Measurements from ENCODE around the gene XYLT2. TPM values are rescaled to one million over a fixed set of nuclear protein-coding genes. Genes with fewer than 3 reads are reported as not detected.
A peak's percentile ranks its signal among the peaks of the same experiment; 100 is the strongest.
"Not testable (repeated sequence)": the region's sequence is repeated elsewhere in the genome, so short reads cannot be mapped to it uniquely, and the experiment has no call there.

The XYLT2 gene
- 10.4 TPM for total RNA-seq

DNA sequence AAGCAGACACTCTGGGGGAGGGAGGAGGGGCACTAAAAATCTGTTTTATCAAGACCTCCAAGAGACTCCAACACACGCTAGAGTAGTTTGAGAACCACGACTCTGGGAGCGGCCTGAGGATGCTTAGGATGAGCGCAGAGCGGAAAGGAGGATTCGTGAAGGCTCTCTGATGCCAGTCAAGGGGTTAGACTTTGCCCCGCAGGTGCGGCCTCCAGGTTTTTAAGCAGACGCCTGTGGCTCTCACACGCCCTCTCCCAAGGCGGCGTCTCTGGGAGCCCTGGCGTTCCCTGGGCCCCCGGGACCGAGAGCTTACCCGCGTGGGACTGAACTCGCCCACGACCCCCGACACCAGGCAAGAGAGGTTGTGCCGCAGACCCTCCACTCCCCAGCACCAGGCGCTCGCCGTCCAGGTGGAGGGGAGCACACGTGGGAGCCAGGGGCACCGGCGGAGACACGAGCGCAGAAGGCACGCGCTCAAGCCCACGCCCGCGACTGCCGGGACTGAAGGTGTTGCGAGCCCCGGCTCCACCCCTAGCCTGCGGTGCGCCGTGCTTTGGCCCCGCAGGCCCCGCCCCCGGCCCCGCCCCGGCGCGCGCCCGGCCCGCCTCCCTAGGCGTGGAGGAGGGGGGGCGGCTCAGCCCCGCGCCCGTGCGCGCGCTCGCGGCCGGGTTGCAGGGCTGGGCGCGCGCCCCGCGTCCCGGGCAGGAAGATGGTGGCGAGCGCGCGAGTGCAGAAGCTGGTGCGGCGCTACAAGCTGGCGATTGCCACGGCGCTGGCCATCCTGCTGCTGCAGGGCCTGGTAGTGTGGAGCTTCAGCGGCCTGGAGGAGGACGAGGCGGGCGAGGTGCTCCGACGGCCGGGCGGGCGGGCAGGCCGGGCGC lies at the start of gene XYLT2:
TSS of gene XYLT2 (plus strand) at position 695 of the 881 bp plus-strand sequence. CDS start at position 710, 15 bp downstream.
- DNase-seq (ENCODE audit: low spot score) (peak; percentile 89), ATAC-seq (peak; percentile 97)

DNA sequence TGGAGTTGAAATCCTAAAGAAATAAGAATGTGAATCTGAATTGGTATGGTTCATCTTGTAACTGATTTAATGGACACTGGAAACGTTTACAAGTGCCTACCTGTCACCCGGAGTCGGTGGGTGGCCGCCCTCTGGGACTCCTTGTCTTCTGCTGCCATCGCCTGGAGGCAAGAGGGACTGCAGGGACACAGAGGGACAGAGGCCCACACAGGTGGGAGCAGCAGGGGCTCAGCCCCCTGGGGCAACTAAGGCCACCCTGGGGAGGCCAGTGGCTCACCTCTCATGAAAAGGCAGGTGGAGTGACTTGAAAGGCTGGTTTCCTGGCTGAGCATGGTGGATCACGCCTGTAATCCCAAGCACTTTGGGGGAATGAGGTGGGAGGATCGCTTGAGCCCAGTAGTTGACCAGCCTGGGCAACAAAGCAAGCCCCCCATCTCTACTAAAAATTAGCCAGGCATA lies 48.5 kb upstream of the XYLT2 start:
- DNase-seq (ENCODE audit: low spot score) (peak; percentile 78), ATAC-seq (peak; percentile 100)

DNA sequence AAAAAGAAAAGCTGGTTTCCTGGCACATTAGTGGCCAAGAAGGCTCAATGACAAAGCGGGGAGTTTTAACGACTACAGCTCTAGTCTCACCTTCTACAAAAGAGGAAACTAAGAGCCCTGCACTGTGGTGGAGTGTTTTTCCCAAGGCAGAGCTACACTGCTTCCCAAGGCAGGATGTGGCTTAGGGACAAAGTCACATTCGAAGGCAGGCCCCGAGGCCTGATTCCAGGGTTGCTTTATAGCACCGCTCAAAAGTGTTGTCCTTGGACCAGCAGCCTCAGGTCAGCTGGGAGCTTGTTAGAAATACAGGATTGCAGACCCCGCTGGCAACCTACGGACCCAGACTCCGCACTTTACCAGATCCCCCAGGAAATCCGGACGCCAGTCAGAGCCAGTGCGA lies 47.9 kb upstream of the XYLT2 start:
- ATAC-seq (no peak), DNase-seq (ENCODE audit: low spot score) (no peak)

DNA sequence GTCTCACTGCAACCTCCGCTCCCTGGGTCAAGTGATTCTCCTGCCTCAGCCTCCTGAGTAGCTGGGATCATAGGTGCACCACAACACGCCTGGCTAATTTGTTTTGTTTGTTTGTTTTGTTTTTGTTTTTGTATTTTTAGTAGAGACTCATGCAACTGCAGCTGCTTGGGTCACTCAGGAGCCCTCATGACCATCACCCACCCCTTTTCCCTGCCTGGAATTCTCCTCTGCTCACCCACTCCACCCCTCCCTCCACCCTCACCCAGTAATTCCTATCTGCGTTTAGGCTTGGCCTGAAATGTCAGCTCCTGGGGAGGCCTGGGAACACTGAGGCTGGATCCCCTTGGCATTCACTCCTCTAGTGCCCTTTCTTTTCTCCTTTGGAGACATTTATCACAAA lies 46.1 kb upstream of the XYLT2 start:
- no peak for DNase-seq (ENCODE audit: low spot score)
- no peak for ATAC-seq

DNA sequence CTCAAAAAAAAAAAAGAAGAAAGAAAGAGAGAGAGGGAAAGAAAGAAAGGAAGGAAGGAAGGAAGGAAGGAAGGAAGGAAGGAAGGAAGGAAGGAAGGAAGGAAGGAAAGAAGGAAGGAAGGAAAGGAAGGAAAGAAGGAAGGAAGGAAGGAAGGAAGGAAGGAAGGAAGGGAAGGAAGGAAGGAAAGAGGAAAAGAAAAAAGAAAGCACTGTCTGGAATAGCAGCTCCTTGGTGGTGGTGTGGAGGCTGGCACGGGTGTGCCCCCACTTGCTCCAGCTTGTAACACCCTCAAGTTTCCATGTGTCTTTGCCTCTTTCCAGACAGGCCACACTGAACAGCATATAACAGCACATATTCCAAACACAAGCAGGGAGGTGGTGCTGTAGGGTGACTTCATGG lies 45.1 kb upstream of the XYLT2 start:
- not testable (repeated sequence) for ATAC-seq; DNase-seq (ENCODE audit: low spot score)

- DNase-seq (ENCODE audit: low spot score) (no peak), ATAC-seq (no peak)
Measured at GRCh38 chr17:50301891-50302584, 43.9 kb upstream of the XYLT2 start.

DNA sequence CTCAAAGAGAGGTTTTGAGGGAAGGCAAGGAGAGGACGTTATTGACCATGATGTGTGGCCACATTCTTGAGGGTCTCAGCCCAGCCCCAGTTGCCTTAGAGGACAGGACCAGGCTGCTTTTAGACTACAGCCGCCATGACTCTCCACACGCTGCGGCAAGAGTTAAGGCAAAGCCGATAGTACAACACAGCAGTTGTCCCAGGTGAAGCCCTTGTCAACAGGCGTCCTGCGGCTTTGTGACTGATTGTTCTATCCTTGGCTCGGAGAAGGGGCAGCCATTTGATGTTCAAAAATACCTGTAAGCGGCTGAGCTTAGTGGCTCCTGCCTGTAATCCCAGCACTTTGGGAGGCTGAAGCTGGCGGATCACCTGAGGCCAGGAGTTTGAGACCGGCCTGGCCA lies 42.9 kb upstream of the XYLT2 start:
- DNase-seq (ENCODE audit: low spot score): no peak
- no peak for ATAC-seq

- DNase-seq (ENCODE audit: low spot score) (no peak), ATAC-seq (no peak)
Measured at GRCh38 chr17:50303596-50303995, 42.3 kb upstream of the XYLT2 start.

DNA sequence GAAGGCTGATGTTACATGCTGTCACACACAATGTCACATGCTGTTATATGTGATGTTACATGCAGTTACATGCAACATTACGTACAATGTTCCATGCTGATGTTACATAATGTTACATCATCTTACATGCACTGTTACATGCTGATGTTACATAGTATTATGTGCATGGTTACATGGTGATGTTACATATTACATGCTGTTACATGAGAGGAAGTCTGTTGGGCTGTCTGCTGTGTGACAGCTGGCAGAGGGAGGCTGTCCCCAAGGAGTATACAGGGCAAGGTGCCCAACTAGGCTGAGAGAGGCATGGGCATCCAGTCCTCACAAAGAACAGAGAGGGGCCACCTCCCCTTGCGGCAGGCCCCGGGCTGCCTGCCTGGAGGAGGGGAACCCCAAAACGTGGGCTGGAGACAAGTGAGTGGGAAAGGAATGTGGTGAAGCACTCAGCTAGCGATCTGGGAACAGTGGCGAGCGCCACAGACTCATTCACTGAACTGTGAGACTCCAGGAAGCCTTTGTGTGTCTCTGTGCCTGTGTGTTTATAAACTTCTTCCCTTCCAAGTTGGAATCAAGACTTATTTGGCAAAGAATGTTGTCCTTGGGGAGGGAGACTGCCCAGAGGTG lies 41.0 kb upstream of the XYLT2 start:
- ATAC-seq: no peak

GRCh38 chr17:50307654-50308053 lies 38.3 kb upstream of the XYLT2 start:
- DNase-seq (ENCODE audit: low spot score) (no peak), ATAC-seq (no peak)

More for the DNA sequence above, 41.0 kb upstream of the XYLT2 start:
- DNase-seq (ENCODE audit: low spot score): no peak

- ATAC-seq: no peak
- no peak for DNase-seq (ENCODE audit: low spot score)
Measured at GRCh38 chr17:50308666-50309065, 37.3 kb upstream of the XYLT2 start.

DNA sequence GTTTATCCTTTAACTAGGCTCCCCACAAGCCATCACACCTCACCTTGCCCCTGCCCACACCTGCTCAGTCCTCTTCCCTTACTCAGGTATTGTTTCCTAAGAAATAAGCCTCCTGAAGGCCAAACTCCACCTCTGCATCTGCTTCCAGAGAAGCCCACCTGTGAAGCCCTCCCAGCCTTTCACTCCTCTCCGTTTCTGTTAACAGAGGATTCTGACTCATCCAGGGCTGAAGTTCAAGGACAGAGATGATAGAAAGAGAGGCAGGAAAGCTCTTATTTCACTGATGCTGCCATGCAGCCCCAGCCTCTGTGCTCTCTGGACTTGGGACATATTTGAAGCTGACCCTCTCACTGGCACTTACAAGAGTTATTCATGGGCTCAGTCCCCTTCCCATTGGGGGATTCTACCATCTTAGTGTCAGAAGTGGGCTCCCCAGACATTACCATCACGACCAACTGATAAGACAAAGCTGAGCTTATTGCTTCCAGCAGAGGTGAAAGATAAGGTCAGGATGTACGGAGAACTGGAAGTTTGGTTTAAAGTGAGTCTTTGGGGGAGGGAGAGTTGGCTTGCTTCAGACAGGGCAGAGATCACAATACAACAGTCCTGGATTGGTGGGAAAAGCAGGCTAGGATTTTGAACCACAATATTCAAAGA lies 35.3 kb upstream of the XYLT2 start:
- no peak for DNase-seq (ENCODE audit: low spot score)

GRCh38 chr17:50311112-50311460 lies 34.8 kb upstream of the XYLT2 start:
- DNase-seq (ENCODE audit: low spot score): no peak
- no peak for ATAC-seq

More for the DNA sequence above, 35.3 kb upstream of the XYLT2 start:
- no peak for ATAC-seq

DNA sequence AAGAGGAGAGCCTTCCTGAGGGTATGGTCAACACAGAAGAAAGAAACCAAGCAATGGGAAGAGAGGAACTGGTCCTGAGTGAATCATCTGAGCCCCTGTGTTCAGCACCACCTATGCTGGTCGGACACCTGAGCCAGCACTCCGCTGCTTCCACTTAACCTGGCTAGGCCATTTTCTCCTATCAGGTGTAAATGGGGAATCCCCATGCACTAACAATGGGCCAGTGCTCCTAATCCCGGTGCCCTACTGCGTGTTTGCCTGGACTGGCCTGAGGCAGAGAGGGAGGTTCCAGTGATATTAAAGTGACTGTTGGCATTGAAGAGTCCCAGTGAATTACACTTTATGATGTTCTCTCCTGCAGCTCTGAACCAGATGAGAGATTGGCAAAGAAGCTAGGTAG lies 34.4 kb upstream of the XYLT2 start:
- ATAC-seq: no peak

GRCh38 chr17:50312308-50312707 lies 33.6 kb upstream of the XYLT2 start:
- ATAC-seq: no peak
- no peak for DNase-seq (ENCODE audit: low spot score)

More for the DNA sequence above, 34.4 kb upstream of the XYLT2 start:
- no peak for DNase-seq (ENCODE audit: low spot score)

- ATAC-seq (no peak), DNase-seq (ENCODE audit: low spot score) (no peak)
Measured at GRCh38 chr17:50314456-50315011, 31.4 kb upstream of the XYLT2 start.

GRCh38 chr17:50316016-50316587 lies 29.8 kb upstream of the XYLT2 start:
- ATAC-seq (no peak), DNase-seq (ENCODE audit: low spot score) (no peak)

- not testable (repeated sequence) for ATAC-seq; DNase-seq (ENCODE audit: low spot score)
Measured at GRCh38 chr17:50316660-50317059, 29.3 kb upstream of the XYLT2 start.

- no peak for DNase-seq (ENCODE audit: low spot score)
- ATAC-seq: no peak
Measured at GRCh38 chr17:50317121-50317520, 28.8 kb upstream of the XYLT2 start.

DNA sequence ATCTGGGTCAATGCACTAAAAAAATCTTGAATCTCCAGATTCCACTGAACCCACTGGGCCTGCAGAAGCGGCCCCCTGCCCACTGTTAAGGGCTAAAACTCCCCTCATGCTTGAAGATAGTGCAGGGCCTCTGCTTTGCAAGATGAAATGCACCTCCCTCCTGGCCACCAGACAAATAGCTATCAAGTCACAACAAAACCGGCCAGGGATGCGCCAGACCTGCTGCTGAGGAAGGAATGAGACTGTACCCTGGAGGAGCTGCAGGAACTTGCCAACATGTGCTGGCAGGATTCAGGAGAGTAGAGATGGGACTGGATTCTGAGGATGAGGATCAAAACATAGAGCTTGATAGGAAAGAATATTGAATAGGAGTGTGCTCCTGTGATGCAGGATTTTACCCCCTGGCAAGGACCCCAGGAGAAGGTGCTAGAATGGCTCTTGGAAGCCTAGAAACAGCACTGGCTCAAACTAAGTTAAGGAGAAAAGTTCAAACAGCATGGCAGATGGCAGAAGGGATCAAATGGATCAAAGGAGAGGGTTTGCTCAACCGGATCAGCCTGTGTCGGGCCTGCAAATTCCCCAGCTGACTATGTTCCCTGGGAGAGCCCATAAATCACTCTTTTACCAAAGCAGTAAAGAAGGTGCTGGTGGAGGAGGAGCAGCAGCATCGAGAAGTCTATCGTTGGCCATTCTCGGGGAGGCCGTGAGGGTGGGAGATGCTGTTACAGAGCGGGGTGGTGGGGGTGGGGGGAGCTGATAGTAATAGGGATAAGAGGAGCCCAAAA lies 27.2 kb upstream of the XYLT2 start:
- ATAC-seq (no peak), DNase-seq (ENCODE audit: low spot score) (no peak)

All from left lobe of liver (tissue), 2 donors.